ENCODE measurements around the gene MYRFL.

GRCh38 chr12:69918287-69918686 lies 93.3 kb downstream of the MYRFL start:
- no peak for TF ChIP-seq TAF1 (IDR thresholded peaks at IDR 0.05; ENCODE audit: low read depth, low read length)
- no peak for TF ChIP-seq RNF2 (IDR thresholded peaks at IDR 0.05; ENCODE audit: borderline replicate concordance, low read depth, low read length, missing control alignments, poor library complexity, severe bottlenecking)
- no peak for TF ChIP-seq CTCF (IDR thresholded peaks at IDR 0.05; ENCODE audit: control extremely low read depth in 1 of 3, insufficient read depth in 1 of 3, low read depth in 1 of 3, low read length in 3 of 3)
- TF ChIP-seq POLR2A (IDR thresholded peaks at IDR 0.05; ENCODE audit: control extremely low read depth in 1 of 2, low read depth in 2 of 2, low read length in 2 of 2) = no peak
- TF ChIP-seq JUN (IDR thresholded peaks at IDR 0.05; ENCODE audit: low read depth, low read length) = no peak
- TF ChIP-seq ZNF274 (IDR thresholded peaks at IDR 0.05; ENCODE audit: borderline replicate concordance, extremely low read depth, low read length) = no peak
- TF ChIP-seq SRF (IDR thresholded peaks at IDR 0.05; ENCODE audit: low read depth, low read length) = no peak
